Stomach (tissue), 4 donors: ENCODE results near the gene PHF23.

Experiments used
- EP300 ChIP-seq: sonication (generic); formaldehyde crosslinking; IDR thresholded peaks from one replicate; pipeline ENCODE4 v1.6.1; 2017; ENCODE audit warnings: antibody characterized with exemption
- POLR2A ChIP-seq, 4 donors: fragments of 450-650 bp; IDR thresholded peaks; one replicate each; pipeline ENCODE4 v1.6.1; 2016; ENCODE audit warnings: antibody characterized with exemption in 4 of 4, control low read depth in 2 of 4, mild to moderate bottlenecking in 1 of 4, moderate library complexity in 1 of 4
- TF ChIP-seq, protein P1 (sequence below), 7 experiments: fragments of 450-650 bp in 4 of 7; fragments of 200-600 bp in 3 of 7; sonication (generic) in 3 of 7; IDR thresholded peaks; one replicate each; pipeline ENCODE4 v1.5.1; 2016 to 2019; ENCODE audit warnings: antibody characterized with exemption in 7 of 7, control low read depth in 2 of 7, mild to moderate bottlenecking in 1 of 7

DNA sequence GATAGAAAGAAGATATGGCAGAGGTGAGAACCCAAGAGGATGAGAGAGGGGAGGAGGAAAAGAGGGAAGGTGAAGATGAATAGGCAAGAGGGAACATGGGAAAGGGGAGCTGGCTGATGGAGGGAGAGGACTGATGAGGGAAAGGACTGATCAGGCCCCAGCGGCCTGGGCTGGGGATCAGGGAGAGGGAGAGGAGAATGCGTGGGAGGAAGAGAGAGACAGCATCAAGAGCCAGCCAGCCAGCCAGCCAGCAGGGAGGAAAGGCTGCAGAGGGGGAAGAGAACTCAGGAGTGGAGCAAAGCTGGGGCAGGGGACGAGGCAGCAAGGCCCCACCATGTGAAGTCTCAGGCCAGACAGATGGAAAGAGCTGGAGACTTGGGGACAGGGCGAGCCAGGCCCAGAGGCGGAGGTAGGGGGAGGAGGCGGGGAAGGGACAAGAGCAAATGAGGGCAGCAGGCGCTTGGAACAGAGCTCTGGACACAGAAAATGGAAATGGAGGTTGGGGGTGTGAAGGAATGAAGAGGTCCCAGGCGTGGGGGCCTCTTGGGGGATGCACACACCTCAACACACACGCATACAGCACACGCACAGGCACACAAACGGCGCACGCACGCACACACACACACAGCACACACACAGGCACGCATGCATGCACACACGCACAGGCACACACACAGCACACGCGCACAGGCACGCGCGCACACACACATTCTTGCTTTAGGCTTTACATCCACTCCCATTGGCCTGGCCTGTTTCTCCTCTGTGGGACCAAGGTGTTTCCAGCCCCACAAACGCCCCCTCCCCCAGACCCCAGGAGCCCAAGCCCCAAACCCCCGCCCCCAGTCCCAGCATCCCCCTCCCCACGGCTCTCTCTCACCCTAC is 31.9 kb downstream of the PHF23 start:
- TF ChIP-seq, protein P1, sequence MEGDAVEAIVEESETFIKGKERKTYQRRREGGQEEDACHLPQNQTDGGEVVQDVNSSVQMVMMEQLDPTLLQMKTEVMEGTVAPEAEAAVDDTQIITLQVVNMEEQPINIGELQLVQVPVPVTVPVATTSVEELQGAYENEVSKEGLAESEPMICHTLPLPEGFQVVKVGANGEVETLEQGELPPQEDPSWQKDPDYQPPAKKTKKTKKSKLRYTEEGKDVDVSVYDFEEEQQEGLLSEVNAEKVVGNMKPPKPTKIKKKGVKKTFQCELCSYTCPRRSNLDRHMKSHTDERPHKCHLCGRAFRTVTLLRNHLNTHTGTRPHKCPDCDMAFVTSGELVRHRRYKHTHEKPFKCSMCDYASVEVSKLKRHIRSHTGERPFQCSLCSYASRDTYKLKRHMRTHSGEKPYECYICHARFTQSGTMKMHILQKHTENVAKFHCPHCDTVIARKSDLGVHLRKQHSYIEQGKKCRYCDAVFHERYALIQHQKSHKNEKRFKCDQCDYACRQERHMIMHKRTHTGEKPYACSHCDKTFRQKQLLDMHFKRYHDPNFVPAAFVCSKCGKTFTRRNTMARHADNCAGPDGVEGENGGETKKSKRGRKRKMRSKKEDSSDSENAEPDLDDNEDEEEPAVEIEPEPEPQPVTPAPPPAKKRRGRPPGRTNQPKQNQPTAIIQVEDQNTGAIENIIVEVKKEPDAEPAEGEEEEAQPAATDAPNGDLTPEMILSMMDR (IDR thresholded peaks at IDR 0.05) = no peak
- no peak for TF ChIP-seq EP300
- TF ChIP-seq POLR2A (IDR thresholded peaks at IDR 0.05) = no peak
